Central memory CD4-positive, alpha-beta T cell (primary cell): ENCODE results near the gene C3AR1.
"Not testable (repeated sequence)": the region's sequence is repeated elsewhere in the genome, so short reads cannot be mapped to it uniquely, and the experiment has no call there.

Experiments used
- DNase-seq: peaks from one replicate; pipeline ENCODE4 v3.0.0; 2022

Gene C3AR1

GRCh38 chr12:8057306-8057705 lies 8.9 kb downstream of the C3AR1 start:
- no peak for DNase-seq

GRCh38 chr12:8054816-8055215 lies 11.3 kb downstream of the C3AR1 start:
- no peak for DNase-seq

- DNase-seq: no peak
Observed at GRCh38 chr12:8052679-8053078, 13.5 kb downstream of the C3AR1 start.

- no peak for DNase-seq
Observed at GRCh38 chr12:8050600-8051250, 15.4 kb downstream of the C3AR1 start.

- DNase-seq: no peak
Observed at GRCh38 chr12:8048906-8049305, 17.3 kb downstream of the C3AR1 start.

GRCh38 chr12:8047842-8048241 lies 18.3 kb downstream of the C3AR1 start:
- no peak for DNase-seq

- DNase-seq: peak; percentile 72
Observed at GRCh38 chr12:8045952-8046944, 19.9 kb downstream of the C3AR1 start.

GRCh38 chr12:8040791-8041190 lies 25.4 kb downstream of the C3AR1 start:
- DNase-seq: no peak

- no peak for DNase-seq
Observed at GRCh38 chr12:8038659-8039114, 27.5 kb downstream of the C3AR1 start.

- no peak for DNase-seq
Observed at GRCh38 chr12:8037947-8038346, 28.2 kb downstream of the C3AR1 start.

- DNase-seq: no peak
Observed at GRCh38 chr12:8037046-8037663, 29.0 kb downstream of the C3AR1 start.

- DNase-seq: no peak
Observed at GRCh38 chr12:8036346-8036745, 29.8 kb downstream of the C3AR1 start.

GRCh38 chr12:8035440-8036010 lies 30.6 kb downstream of the C3AR1 start:
- no peak for DNase-seq

- no peak for DNase-seq
Observed at GRCh38 chr12:8034802-8035201, 31.4 kb downstream of the C3AR1 start.

- peak; percentile 52 for DNase-seq
Observed at GRCh38 chr12:8033153-8034044, 32.8 kb downstream of the C3AR1 start.

- DNase-seq: peak; percentile 77
Observed at GRCh38 chr12:8032242-8033152, 33.7 kb downstream of the C3AR1 start, which contains the start of gene FOXJ2. FOXJ2 (plus strand) TSS chr12:8032716; CDS start chr12:8039833, 7,117 bp downstream.

GRCh38 chr12:8031872-8032241 lies 34.3 kb downstream of the C3AR1 start:
- DNase-seq: no peak

- not testable (repeated sequence) for DNase-seq
Observed at GRCh38 chr12:8031017-8031416, 35.1 kb downstream of the C3AR1 start.

GRCh38 chr12:8030189-8030588 lies 36.0 kb downstream of the C3AR1 start:
- no peak for DNase-seq

- DNase-seq: no peak
Observed at GRCh38 chr12:8028267-8028666, 37.9 kb downstream of the C3AR1 start.

- DNase-seq: no peak
Observed at GRCh38 chr12:8027856-8028255, 38.3 kb downstream of the C3AR1 start.
